Measurements from ENCODE around the gene PAX7.

Gene PAX7

DNA sequence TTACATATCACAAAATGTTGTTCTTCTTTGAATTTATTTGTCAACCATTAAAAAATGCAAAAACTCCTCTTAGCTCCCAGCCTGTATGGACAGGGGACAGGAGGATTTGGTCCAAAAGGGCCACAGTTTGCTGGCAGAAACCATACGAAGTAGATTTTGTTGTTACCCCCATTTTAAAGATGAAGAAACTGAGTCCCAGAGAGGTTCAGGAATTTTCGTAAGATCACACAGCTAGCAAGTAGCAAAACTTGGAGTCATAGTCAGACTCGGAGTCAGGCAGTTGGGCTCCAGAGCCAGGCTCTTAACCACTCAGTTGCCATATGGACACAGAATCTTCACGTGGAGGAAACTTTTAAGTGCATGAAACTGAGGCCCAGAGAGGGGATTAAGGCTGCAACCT, 137.4 kb downstream of the PAX7 start:
- no peak for DNase-seq

DNA sequence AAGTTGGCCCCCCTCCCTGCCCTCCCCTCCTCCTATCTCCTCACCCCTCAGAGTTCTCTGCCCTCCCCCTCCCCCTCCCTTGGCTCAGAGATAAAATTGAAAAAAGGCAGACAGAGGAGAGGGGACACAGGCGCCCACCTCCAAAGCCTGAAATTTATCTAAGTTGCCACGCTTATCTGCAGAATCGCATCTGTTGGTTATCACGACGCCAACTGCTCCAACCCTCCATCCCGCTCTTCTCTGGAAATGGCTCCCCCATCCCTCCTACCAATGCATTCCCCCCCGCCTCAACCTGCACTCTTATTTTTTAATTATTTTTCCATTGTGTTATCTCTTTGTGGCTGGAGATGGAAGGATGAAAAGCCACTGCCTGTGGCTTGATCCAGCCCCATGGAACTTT, 138.5 kb downstream of the PAX7 start:
- no peak for DNase-seq

DNA sequence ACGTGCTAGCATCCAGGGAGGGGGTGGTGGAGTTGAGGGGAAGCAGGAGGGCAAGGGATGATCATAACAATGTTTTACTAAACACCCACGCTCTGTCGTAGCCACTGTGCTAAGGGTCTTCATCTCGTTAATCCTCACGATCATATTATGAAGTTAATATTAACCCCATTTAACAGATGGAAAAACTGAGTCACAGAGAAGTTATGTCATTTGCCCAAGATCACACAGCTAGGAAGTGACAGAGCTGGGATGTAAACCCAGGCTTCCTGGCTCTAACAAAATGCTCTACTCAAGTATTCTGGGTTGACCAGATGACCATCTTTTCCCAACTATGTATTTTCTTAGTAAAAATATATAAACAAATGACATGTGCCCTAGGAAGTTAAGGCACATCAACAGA, 140.2 kb downstream of the PAX7 start:
- DNase-seq = no peak

DNA sequence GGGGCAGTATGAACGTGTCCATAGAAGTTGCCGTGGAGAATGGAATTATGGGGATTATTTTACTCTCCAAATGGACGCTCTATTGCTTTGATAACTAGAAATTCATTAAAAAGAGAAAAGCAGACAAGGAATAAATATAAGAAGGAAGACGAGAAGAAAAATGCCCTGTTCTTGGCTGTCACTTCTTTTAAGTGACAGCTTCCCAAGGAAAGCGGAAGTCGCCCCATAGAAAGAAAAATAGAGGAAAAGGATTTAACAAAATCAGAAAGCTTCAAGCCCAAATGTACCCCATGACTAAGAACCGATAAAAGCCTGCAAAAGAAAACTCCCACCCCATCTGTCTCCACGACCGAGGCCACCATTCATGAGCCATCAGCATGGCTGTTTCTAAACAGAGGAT, 143.1 kb downstream of the PAX7 start:
- DNase-seq = no peak

DNA sequence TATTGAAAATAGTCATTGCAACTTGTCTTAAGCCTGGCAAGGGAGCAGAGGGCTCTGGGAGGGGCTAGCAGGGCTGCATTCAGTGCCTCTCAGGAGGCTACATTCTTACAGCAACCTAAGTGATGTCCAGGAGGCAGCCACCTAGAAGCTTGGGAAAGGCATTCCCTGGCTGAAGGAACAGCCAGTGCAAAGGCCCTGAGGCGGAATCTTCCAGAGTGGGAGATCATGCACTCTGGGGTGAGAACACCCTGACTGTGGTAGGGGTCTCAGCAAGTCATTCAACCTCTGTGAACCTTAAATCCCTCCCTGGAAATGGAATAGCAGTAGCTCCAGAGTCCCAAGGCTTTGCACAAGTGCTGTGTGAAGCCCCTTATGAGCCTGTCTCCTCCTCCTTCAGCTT, 144.7 kb downstream of the PAX7 start:
- DNase-seq = no peak

DNA sequence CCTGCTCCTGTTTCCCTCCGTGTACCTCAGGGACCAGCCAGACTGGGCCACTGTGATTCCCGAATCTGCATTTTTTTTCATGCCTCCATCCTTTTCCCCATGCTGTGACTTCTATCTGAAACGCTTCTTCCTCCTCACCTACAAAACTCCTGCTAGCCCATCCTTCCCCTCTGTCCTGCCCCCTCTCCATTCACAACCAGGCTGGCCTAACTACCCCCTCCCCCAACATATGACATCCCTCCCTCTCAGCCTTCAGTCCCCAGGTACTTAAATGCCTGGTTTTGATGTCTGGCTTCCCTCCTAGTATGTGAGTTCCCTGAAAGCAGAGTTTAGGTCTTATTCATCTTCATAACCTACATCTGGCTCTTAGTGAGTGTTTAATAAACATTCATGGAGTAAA, 146.1 kb downstream of the PAX7 start:
- DNase-seq = no peak

DNA sequence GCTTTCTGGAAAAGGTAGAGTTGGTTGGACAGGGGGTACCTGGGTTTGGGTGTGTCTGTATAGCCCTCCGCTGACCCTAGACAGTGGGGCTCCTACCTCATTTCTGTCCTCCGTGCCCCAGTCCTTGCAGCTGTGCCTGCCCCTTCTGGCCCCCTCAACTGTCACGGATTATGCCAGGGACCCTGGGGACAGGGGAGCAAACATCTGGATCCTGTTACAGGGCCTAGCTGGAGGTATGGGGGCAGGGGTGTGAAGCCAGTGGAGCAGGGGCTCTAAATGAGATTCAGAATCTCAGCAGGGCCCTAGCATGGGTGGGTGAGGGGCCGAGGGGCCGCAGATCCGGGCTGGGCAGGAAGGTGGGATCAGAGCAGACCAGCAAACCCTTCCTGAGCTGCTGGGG, 147.8 kb downstream of the PAX7 start:
- no peak for DNase-seq

DNA sequence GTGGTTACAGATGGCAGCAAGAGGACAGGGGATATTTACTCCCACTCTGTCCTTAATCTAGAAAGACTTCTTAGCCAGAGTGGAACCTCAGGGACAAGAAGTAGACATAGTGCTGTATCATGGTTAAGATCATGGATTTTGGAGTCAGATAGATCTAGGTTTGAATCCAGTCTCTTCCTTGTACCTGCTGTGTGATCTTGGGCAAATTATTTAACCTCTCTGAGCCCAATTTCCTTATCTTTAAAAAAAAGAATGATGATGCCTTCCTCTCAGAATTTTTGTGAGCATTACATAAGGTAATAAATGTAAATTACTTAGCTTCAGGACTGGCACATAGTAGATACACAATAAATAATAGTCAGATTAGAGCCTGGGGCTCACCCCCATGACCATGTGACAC, 150.4 kb downstream of the PAX7 start:
- DNase-seq = no peak

DNA sequence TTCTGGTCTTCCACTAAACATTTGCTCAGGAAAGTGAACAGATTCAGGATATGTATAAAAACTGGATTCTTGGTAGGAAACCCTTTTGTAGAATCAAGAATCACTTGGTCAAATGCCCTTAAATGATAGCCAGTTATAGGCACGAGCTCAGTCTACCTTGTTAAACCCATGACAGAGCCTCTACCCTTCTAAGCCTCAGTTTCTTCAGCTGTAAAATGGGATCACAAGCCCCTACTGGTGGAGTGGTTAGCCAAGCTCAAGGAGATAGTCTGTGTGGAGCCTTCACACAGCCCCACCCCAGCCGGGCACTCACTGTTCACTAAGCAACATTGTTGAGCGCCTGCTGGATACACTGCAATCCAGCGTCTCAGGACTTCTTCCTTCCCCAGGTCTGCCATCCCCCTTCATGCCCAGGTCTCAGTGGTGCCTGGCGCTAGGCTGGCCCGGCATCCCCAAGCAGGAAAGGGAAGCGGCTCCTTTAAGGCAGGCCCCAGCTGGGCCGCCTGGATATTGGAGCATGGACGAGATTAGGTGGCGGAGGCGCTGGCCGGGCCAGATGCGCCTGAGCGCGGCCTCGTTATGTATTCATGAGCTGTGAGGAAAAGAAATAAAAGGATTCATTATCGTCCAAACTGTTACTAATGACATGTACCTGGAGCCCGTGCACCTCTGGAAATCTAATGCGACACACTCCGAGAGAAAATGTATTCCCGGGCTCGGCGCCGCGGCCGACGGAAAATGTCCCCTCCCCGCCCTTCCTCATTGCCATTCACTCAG, 153.2 kb downstream of the PAX7 start:
- no peak for DNase-seq

DNA sequence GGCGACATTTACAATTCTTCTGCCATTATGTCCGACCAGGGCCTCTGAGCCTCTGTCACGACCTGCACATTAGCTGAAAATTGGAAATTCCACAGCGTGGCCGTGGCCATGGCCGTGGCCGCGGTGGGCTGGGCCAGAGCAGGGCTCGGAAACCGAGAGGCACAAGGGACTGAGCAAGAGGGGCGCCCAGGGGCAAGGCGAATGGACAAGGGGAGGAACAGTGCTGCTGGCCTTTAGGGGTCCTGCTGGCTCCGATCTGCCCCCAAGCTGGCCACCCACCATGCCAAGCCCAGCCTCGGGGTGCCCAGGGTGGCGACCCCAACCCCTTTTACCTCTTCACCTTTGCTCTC, 153.8 kb downstream of the PAX7 start:
- DNase-seq = no peak

DNA sequence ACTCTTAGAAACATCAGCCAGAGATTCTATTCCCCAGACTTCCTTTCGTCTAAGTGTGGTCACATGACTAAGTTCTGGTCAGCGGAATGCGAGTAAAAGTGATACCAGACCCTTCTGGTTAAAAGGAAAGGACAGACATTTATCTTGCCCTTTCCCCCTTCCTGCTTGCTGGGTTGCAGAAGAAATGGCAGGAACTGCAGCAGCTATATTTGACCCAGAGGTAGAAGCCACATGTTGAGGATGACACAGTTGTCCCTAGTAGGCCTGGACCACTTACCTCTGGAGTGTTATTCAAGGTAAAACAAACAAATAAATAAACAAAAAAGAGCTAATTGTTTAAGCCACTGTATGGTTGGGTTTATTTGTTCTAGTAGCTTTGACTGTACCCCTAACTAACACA, 155.5 kb downstream of the PAX7 start:
- no peak for DNase-seq

DNA sequence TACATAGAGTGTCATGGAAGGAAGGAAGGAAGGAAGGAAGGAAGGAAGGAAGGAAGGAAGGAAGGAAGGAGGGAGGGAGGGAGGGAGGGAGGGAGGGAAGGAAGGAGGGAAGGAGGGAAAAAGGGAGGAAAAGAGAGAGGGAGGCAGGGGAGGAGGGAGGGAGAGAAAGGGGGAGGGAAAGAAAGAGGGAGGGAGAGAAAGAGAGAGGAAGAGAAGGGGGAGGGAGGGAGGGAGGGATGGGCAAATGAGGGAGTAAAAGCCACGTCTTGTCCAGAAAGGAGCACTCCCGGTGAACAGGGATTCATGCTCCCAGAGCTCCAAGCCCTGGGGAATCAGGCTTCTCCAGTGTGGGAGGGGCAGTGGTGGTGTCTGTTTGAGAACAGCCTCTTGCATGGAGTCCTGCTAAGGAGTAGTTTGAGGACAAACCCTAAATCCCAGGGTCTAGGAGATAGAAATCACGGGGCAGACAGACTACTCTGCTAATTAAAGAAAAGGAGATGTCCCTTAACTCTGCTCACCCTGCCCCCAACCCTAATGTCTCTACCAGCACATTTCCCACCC, 157.3 kb downstream of the PAX7 start:
- DNase-seq = no peak

DNA sequence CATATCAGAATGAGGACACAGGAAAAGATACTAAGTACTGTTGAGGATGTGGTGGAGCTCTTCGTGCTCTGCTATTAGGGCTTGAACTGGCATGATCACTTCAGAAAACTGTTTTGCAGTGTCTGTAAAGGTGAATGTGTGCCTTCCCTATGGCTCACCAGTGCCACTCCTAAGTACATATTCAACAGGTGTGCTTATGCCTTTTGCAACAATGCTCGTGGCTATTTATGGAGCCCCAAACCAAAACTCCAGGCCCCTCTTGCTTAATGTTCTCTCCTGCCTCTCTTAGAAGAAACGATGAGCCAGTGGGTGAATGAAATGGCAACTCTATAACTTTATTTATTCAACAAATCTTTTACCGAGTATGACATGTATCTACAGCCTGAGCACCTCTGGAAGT, 158.6 kb downstream of the PAX7 start:
- no peak for DNase-seq

DNA sequence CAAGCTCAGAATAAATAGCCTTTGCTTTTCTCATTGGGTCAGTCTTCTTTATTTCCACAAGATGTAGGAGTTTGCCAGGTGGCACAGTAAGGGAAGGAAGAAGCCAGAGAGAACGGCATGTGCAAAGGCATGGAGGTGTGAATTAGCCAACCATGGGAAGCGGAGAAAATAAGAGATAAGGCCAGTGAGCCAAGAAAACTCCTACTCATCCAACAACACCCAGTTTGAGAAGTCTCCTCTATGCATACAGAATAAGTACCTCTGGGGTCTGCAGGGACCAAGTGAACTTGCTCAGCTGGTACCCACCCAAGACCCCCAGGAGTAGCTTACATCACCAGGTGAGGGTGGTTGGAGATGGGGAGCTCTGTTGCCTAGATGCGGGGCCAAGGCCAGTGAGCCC, 162.1 kb downstream of the PAX7 start:
- DNase-seq = no peak

DNA sequence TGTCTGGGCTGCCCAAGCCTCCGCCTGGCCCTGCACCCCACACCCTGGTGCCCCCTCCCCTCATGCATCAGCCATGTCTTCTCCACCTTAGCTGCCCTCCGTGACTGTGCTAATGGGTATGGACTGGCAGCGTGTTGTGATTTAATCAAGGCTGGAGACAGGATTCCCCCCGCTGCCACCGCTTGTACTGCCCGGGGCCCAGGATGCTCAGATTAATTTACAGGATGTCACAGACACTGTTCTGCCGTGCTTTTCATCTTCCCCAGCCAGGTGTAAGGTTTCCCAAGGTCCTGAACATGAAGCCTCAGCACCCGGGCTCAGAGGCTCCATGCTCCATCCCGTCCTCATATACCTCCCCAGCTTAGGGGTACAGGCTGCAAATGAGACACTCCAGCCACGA, 162.5 kb downstream of the PAX7 start:
- DNase-seq = no peak

DNA sequence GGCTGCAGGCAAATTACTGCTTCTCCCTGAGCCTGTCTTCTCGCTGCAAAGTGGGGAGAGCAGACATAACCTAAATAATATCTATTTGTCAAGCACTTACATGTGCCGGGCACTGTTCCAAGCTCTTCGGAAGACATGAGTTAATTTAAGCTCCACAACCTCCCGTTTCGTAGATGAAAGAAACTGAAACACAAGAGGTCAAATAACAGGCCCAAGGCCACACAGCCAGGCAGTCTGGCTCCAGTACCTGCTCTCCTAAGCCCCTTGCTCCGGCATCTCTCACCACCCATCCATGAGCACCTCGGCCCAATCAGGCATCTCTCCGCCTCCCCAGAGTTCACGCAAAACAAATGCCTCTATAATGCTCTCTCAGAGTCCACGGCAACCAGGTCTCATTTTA, 163.4 kb downstream of the PAX7 start:
- DNase-seq = no peak

DNA sequence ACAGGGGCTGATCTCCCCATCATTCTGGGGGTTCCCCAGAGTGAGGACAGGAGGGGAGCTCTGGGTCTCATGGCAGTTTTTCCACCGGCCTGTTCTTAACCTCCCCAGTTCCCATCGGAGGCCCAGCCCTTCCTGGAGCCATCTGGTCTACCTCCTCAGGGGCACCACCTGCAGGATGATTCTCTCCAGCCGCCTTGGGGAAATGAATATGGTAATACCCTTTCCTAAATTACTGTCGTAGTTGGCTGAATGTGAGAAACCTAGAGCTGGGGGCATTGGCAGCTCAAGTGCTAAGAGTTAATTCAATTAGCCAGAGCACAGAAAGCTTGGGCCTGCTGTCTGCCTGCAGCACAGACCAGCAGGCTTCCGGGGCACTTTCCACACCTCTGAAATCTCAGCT, 163.9 kb downstream of the PAX7 start:
- no peak for DNase-seq

DNA sequence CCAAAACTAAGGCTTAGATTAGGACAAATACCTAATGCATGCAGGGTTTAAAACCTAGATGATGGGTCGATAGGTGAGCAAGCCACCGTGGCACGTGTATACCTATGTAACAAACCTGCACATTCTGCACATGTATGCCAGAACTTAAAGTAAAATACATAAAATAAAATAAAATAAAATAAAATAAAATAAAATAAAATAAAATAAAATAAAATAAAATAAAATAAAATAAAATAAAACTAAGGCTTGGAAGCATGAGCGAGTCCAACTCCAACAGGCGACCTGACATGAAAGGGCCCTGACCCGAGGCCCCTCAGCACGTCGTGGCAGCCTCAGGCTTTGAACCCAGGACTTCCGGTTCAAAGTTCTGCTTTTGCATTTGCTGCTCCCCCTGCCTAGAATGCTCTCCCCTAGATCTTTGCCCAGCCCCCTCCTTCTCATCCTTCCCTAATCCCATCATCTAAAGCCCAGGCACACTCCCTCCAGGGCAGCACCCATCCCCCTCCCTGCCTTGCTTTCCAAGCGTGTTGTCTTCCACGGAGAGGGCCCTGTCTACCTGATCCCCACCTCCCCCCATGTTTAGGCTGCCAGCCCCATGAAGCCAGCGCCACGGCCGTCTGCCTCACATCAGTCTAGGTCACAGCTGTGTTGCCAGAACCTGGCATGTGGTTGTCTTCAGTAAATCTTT, 164.5 kb downstream of the PAX7 start:
- DNase-seq = no peak

DNA sequence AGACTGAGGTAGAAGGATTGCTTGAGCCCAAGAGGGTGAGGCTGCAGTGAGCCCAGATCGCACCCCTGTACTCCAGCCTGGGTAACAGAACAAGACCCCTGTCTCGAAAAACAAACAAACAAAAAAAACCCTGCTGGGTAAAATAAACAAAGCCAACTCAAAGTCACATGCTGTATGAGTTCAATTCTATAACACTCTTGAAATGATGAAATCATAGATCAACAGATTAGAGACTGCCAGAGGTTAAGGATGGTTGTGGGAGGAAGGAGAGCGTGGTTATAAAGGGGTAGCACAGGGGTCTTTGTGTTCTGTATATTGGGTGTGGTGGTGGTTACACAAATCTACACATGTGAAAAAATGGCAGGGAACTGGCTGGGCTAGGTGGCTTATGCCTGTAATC, 166.3 kb downstream of the PAX7 start:
- DNase-seq = no peak
